ENCODE data around the gene FKBP2. TPM values are rescaled to one million over a fixed set of nuclear protein-coding genes. Genes with fewer than 3 reads are reported as not detected.

FKBP2 gene
- total RNA-seq: 17.5 TPM

- peak; percentile 94 for DNase-seq
These were observed at the start of gene FKBP2 for GRCh38 chr11:64240435-64241240. FKBP2 (plus strand) TSS chr11:64241095; CDS start chr11:64242388, 1,293 bp downstream.

- DNase-seq: no peak
These were observed 48.5 kb upstream of the FKBP2 start for GRCh38 chr11:64192434-64192833.

- peak; percentile 36 for DNase-seq
These were observed 44.3 kb upstream of the FKBP2 start for GRCh38 chr11:64196626-64197025.

- DNase-seq: no peak
These were observed 42.4 kb upstream of the FKBP2 start for GRCh38 chr11:64198511-64198910.

- DNase-seq: no peak
These were observed 39.4 kb upstream of the FKBP2 start for GRCh38 chr11:64201543-64201942.

- DNase-seq: no peak
These were observed 37.9 kb upstream of the FKBP2 start for GRCh38 chr11:64202992-64203391.

- DNase-seq: no peak
These were observed 37.3 kb upstream of the FKBP2 start for GRCh38 chr11:64203421-64204079.

GRCh38 chr11:64204080-64204440 lies 36.8 kb upstream of the FKBP2 start:
- no peak for DNase-seq

- DNase-seq: peak; percentile 66
These were observed 36.4 kb upstream of the FKBP2 start for GRCh38 chr11:64204464-64204989.

GRCh38 chr11:64206457-64207255 lies 34.2 kb upstream of the FKBP2 start, which contains the start of gene FERMT3:
FERMT3 (plus strand) TSS chr11:64206721; CDS start chr11:64207365, 644 bp downstream.
- DNase-seq: no peak

GRCh38 chr11:64207256-64208085 lies 33.4 kb upstream of the FKBP2 start:
- no peak for DNase-seq

GRCh38 chr11:64208086-64208795 lies 32.7 kb upstream of the FKBP2 start:
- no peak for DNase-seq

- no peak for DNase-seq
These were observed 31.9 kb upstream of the FKBP2 start for GRCh38 chr11:64208796-64209562.

- no peak for DNase-seq
These were observed 31.4 kb upstream of the FKBP2 start for GRCh38 chr11:64209563-64209843.

- no peak for DNase-seq
These were observed 30.4 kb upstream of the FKBP2 start for GRCh38 chr11:64210301-64211020.

GRCh38 chr11:64211181-64211872 lies 29.6 kb upstream of the FKBP2 start:
- DNase-seq: no peak

GRCh38 chr11:64216879-64217278 lies 24.0 kb upstream of the FKBP2 start:
- no peak for DNase-seq

- no peak for DNase-seq
These were observed 22.1 kb upstream of the FKBP2 start for GRCh38 chr11:64218628-64219353.

- DNase-seq: no peak
These were observed 21.6 kb upstream of the FKBP2 start for GRCh38 chr11:64219354-64219684.
